T-cell (primary cell): ENCODE data around the gene PRIM1. TPM values are rescaled to one million over a fixed set of nuclear protein-coding genes. Genes with fewer than 3 reads are reported as not detected.

Experiments used
- ATAC-seq, 4 experiments: fragments of 200-7000 bp in 3 of 4; fragments of 150-1000 bp in 1 of 4; cut with Tn5 transposase; replicated peaks in 1 of 4; 1 replicate in 3 of 4; 2 replicates in 1 of 4; pipeline ENCODE4 v1.10.0; 2021; ENCODE audit warnings: moderate library complexity in 3 of 4, mild to moderate bottlenecking in 2 of 4, moderate number of reproducible peaks in 1 of 4
- CTCF ChIA-PET, 2 donors: fragments of 300-600 bp; sonication (Branson Sonifier 250); formaldehyde crosslinking; loops; one replicate each; lab custom pipeline; 2022; ENCODE audit warnings: antibody characterized with exemption in 2 of 2; lab: Charles Lee
- POLR2A ChIA-PET, 2 donors: fragments of 300-600 bp; sonication (Branson Sonifier 250); formaldehyde crosslinking; loops; one replicate each; lab custom pipeline; 2022; ENCODE audit warnings: antibody characterized with exemption in 2 of 2; lab: Charles Lee
- DNase-seq, 35 experiments: peaks; one replicate each; pipeline versions ENCODE4 v3.0.0 to v3.0.0-alpha.2; 2013 to 2023
- H3K27ac ChIP-seq: one replicate; pipeline ENCODE4 v1.5.1; 2013; ENCODE audit warnings: low read length
- H3K27me3 ChIP-seq, 2 experiments: replicated peaks in 1 of 2; 1 replicate in 1 of 2; 2 replicates in 1 of 2; pipeline versions ENCODE4 v1.6.1 to v1.7.0; 2013; ENCODE audit warnings: low read length in 1 of 2, mixed read lengths in 1 of 2; ENCODE audit not compliant: control insufficient read depth in 2 of 2, insufficient read depth in 2 of 2; ENCODE audit errors: extremely low read depth in 1 of 2
- H3K36me3 ChIP-seq, 2 donors: 1 replicate in 1 of 2; 2 replicates in 1 of 2; pipeline versions ENCODE4 v1.6.1 to v1.7.0; 2013; ENCODE audit warnings: low read length in 1 of 2; ENCODE audit not compliant: control insufficient read depth in 2 of 2, insufficient read depth in 1 of 2; ENCODE audit errors: extremely low read depth in 1 of 2
- H3K4me1 ChIP-seq, 2 experiments: 1 replicate in 1 of 2; 2 replicates in 1 of 2; pipeline versions ENCODE4 v1.6.1 to v1.7.0; 2013; ENCODE audit warnings: low read length in 2 of 2, mixed read lengths in 1 of 2; ENCODE audit not compliant: insufficient read depth in 2 of 2, control insufficient read depth in 1 of 2; ENCODE audit errors: extremely low read depth in 1 of 2
- H3K4me3 ChIP-seq, 2 donors: 1 replicate in 1 of 2; 2 replicates in 1 of 2; pipeline versions ENCODE4 v1.5.1 to v1.7.0; 2013; ENCODE audit warnings: mild to moderate bottlenecking in 2 of 2, low read length in 1 of 2, moderate library complexity in 1 of 2; ENCODE audit not compliant: control insufficient read depth in 1 of 2; ENCODE audit errors: extremely low read depth in 1 of 2
- H3K9me3 ChIP-seq: 2 replicates; pipeline ENCODE4 v1.7.0; 2013
- H3K27ac Mint-ChIP-seq, 2 donors: one replicate each; pipeline ENCODE4 v1.8.0; 2020 to 2021; ENCODE audit warnings: mild to moderate bottlenecking in 2 of 2, mixed read lengths in 2 of 2
- H3K27me3 Mint-ChIP-seq, 2 donors: one replicate each; pipeline ENCODE4 v1.8.0; 2021 to 2022; ENCODE audit warnings: mixed read lengths in 2 of 2
- H3K36me3 Mint-ChIP-seq: one replicate; pipeline ENCODE4 v1.8.0; 2021; ENCODE audit warnings: mixed read lengths
- H3K4me1 Mint-ChIP-seq, 3 donors: one replicate each; pipeline ENCODE4 v1.8.0; 2020 to 2022; ENCODE audit warnings: mixed read lengths in 3 of 3, mild to moderate bottlenecking in 1 of 3
- H3K4me3 Mint-ChIP-seq, 3 donors: one replicate each; pipeline ENCODE4 v1.8.0; 2020 to 2022; ENCODE audit warnings: mild to moderate bottlenecking in 3 of 3, mixed read lengths in 3 of 3, moderate library complexity in 3 of 3
- H3K9me3 Mint-ChIP-seq, 3 donors: one replicate each; pipeline ENCODE4 v1.8.0; 2020 to 2022; ENCODE audit warnings: mixed read lengths in 3 of 3
- WGBS: methylation state at CpG from one replicate; pipeline ENCODE4 v1.1.5; 2013; ENCODE audit warnings: missing lambda C conversion rate; ENCODE audit not compliant: insufficient coverage; 5-methylcytosine and 5-hydroxymethylcytosine counted together
- total RNA-seq, 35 experiments: library from RNA in 6 of 35; stranded (reverse) in 6 of 35; fragments of 120-200 nt in 1 of 35; gene quantifications; one replicate each; pipeline versions ENCODE4 v1.2.1 to v1.2.4 and lab custom pipeline; 2013 to 2026

The PRIM1 gene
- total RNA-seq, 5 donors from 2014 or later (not counting 1 experiment from before 2014, with no cell fraction given) = 17.3 to 25.2 (median 22.2) TPM

GRCh38 chr12:56778756-56779155 lies 26.6 kb upstream of the PRIM1 start:
- Histone ChIP-seq H3K36me3 (no peaks in the 10 kb centered on the region), H3K27me3 (no peaks in the 10 kb centered on the region), H3K4me1 (no peaks in the 10 kb centered on the region), H3K27ac (no peak overlapping the region), H3K9me3 (no peaks in the 10 kb centered on the region), H3K4me3 (no peak overlapping the region)
- Mint-ChIP-seq H3K27ac (no peak overlapping the region), H3K4me3 (no peak overlapping the region), H3K36me3 (no peaks in the 10 kb centered on the region), H3K9me3 (no peaks in the 10 kb centered on the region), H3K4me1 (no peaks in the 10 kb centered on the region), H3K27me3 (no peaks in the 10 kb centered on the region)
- WGBS = 100% methylated on average over 6 of the region's 17 CpGs
- CTCF ChIA-PET = no interaction called here
- ATAC-seq (no peak), DNase-seq (no peak)
- POLR2A ChIA-PET = interaction anchor here in 1 of 2 donors (0.7 kb wide), 1 partner anchor 8 kb away, joined by 3 read pairs; no protein-coding TSS in a partner anchor

GRCh38 chr12:56776654-56777053 lies 24.5 kb upstream of the PRIM1 start:
- DNase-seq = no peak
- H3K27ac Mint-ChIP-seq = no peak overlapping the region

GRCh38 chr12:56775638-56776037 lies 23.5 kb upstream of the PRIM1 start:
- CTCF ChIA-PET = no interaction called here
- no peak for DNase-seq

More at GRCh38 chr12:56776654-56777053, 24.5 kb upstream of the PRIM1 start:
- Histone ChIP-seq H3K9me3 (no peaks in the 10 kb centered on the region), H3K36me3 (no peaks in the 10 kb centered on the region), H3K4me3 (no peak overlapping the region), H3K27me3 (no peaks in the 10 kb centered on the region), H3K4me1 (no peaks in the 10 kb centered on the region), H3K27ac (no peak overlapping the region)
- H3K27me3 Mint-ChIP-seq = no peaks in the 10 kb centered on the region
- CTCF ChIA-PET = no interaction called here
- no peaks in the 10 kb centered on the region for H3K9me3 Mint-ChIP-seq
- no CpG with 5 or more reads among the region's 3 CpGs for WGBS
- H3K4me3 Mint-ChIP-seq = no peak overlapping the region
- H3K36me3 Mint-ChIP-seq = no peaks in the 10 kb centered on the region
- H3K4me1 Mint-ChIP-seq = no peaks in the 10 kb centered on the region
- POLR2A ChIA-PET = interaction anchor here in 1 of 2 donors (0.6 kb wide), 1 partner anchor 87 kb away, joined by 6 read pairs; no protein-coding TSS in a partner anchor
- ATAC-seq = no peak

GRCh38 chr12:56773113-56773512 lies 21.0 kb upstream of the PRIM1 start:
- CTCF ChIA-PET = no interaction called here
- H3K9me3 Mint-ChIP-seq = no peaks in the 10 kb centered on the region
- Histone ChIP-seq H3K36me3 (no peaks in the 10 kb centered on the region), H3K27ac (no peak overlapping the region), H3K9me3 (no peaks in the 10 kb centered on the region), H3K27me3 (no peaks in the 10 kb centered on the region), H3K4me3 (no peak overlapping the region), H3K4me1 (no peaks in the 10 kb centered on the region)
- ATAC-seq (no peak), DNase-seq (no peak)
- no peak overlapping the region for H3K27ac Mint-ChIP-seq
- WGBS = no CpG with 5 or more reads among the region's 2 CpGs
- no peaks in the 10 kb centered on the region for H3K36me3 Mint-ChIP-seq
- POLR2A ChIA-PET = no interaction called here
- H3K27me3 Mint-ChIP-seq = no peaks in the 10 kb centered on the region
- H3K4me1 Mint-ChIP-seq = no peaks in the 10 kb centered on the region
- H3K4me3 Mint-ChIP-seq = no peak overlapping the region

More at GRCh38 chr12:56775638-56776037, 23.5 kb upstream of the PRIM1 start:
- no peaks in the 10 kb centered on the region for H3K36me3 Mint-ChIP-seq
- H3K9me3 Mint-ChIP-seq = no peaks in the 10 kb centered on the region
- POLR2A ChIA-PET = no interaction called here
- no peaks in the 10 kb centered on the region for H3K27me3 Mint-ChIP-seq
- H3K4me1 Mint-ChIP-seq = no peaks in the 10 kb centered on the region
- H3K4me1 ChIP-seq = no peaks in the 10 kb centered on the region
- H3K27ac Mint-ChIP-seq = no peak overlapping the region
- no peak overlapping the region for H3K27ac ChIP-seq
- H3K9me3 ChIP-seq = no peaks in the 10 kb centered on the region
- no peak overlapping the region for H3K4me3 Mint-ChIP-seq
- no peak for ATAC-seq
- 100% methylated on average over 1 of the region's 6 CpGs for WGBS
- H3K36me3 ChIP-seq = no peaks in the 10 kb centered on the region
- no peak overlapping the region for H3K4me3 ChIP-seq
- H3K27me3 ChIP-seq = no peaks in the 10 kb centered on the region

- 100% methylated on average over 3 of the region's 5 CpGs for WGBS
- Histone ChIP-seq H3K36me3 (no peaks in the 10 kb centered on the region), H3K4me1 (no peaks in the 10 kb centered on the region), H3K9me3 (no peaks in the 10 kb centered on the region), H3K4me3 (no peak overlapping the region), H3K27ac (no peak overlapping the region), H3K27me3 (no peaks in the 10 kb centered on the region)
- Mint-ChIP-seq H3K27me3 (no peaks in the 10 kb centered on the region), H3K4me3 (no peak overlapping the region), H3K36me3 (no peaks in the 10 kb centered on the region), H3K27ac (no peak overlapping the region), H3K9me3 (no peaks in the 10 kb centered on the region), H3K4me1 (no peaks in the 10 kb centered on the region)
- CTCF ChIA-PET = no interaction called here
- ATAC-seq = no peak
- POLR2A ChIA-PET = no interaction called here
- no peak for DNase-seq
These were observed 20.5 kb upstream of the PRIM1 start for GRCh38 chr12:56772625-56773024.

GRCh38 chr12:56769868-56770267 lies 17.7 kb upstream of the PRIM1 start:
- H3K27ac Mint-ChIP-seq = no peak overlapping the region
- DNase-seq (no peak), ATAC-seq (no peak)
- Histone ChIP-seq H3K4me1 (no peaks in the 10 kb centered on the region), H3K9me3 (no peaks in the 10 kb centered on the region), H3K27me3 (no peaks in the 10 kb centered on the region), H3K4me3 (no peak overlapping the region), H3K36me3 (no peaks in the 10 kb centered on the region), H3K27ac (no peak overlapping the region)
- H3K4me3 Mint-ChIP-seq = no peak overlapping the region
- POLR2A ChIA-PET = interaction anchor here in 1 of 2 donors (0.7 kb wide), 1 partner anchor 26 kb away, joined by 5 read pairs; no protein-coding TSS in a partner anchor
- H3K36me3 Mint-ChIP-seq = no peaks in the 10 kb centered on the region
- H3K27me3 Mint-ChIP-seq = no peaks in the 10 kb centered on the region
- CTCF ChIA-PET = interaction anchor here (0.7 to 0.8 kb wide), 3 partner anchors 49 to 1078 kb away, joined by 3 to 4 read pairs (median 3); no protein-coding TSS in a partner anchor
- no peaks in the 10 kb centered on the region for H3K9me3 Mint-ChIP-seq
- WGBS = 88% methylated on average over 3 of the region's 3 CpGs
- H3K4me1 Mint-ChIP-seq = peaks cover 0 to 2% (median 0%) of the 10 kb centered on the region in 3 donors
